ENCODE measurements around the gene ESPNL.
"Not testable (repeated sequence)": the region's sequence is repeated elsewhere in the genome, so short reads cannot be mapped to it uniquely, and the experiment has no call there.

Gene ESPNL

GRCh38 chr2:238159071-238159539, 59.0 kb downstream of the ESPNL start:
- peak; percentile 7 to 18 for DNase-seq (ENCODE audit: low read depth in 2 of 2)

- no peak for DNase-seq (ENCODE audit: low read depth in 2 of 2)
These were observed 59.6 kb downstream of the ESPNL start for GRCh38 chr2:238159661-238160205.

- no peak for DNase-seq (ENCODE audit: low read depth in 2 of 2)
These were observed 60.3 kb downstream of the ESPNL start for GRCh38 chr2:238160206-238161129.

GRCh38 chr2:238161291-238162051, 61.3 kb downstream of the ESPNL start:
- DNase-seq (ENCODE audit: low read depth in 2 of 2), result no peak

GRCh38 chr2:238162251-238162845, 62.2 kb downstream of the ESPNL start:
- no peak for DNase-seq (ENCODE audit: low read depth in 2 of 2)

GRCh38 chr2:238162846-238163441, 62.8 kb downstream of the ESPNL start:
- no peak for DNase-seq (ENCODE audit: low read depth in 2 of 2)

GRCh38 chr2:238163481-238164198, 63.5 kb downstream of the ESPNL start:
- DNase-seq (ENCODE audit: low read depth in 2 of 2), result no peak

- DNase-seq (ENCODE audit: low read depth in 2 of 2), result no peak
These were observed 64.8 kb downstream of the ESPNL start for GRCh38 chr2:238164906-238165287.

- no peak for DNase-seq (ENCODE audit: low read depth in 2 of 2)
These were observed 65.3 kb downstream of the ESPNL start for GRCh38 chr2:238165288-238165921.

- no peak for DNase-seq (ENCODE audit: low read depth in 2 of 2)
These were observed 66.5 kb downstream of the ESPNL start for GRCh38 chr2:238166391-238167343.

- no peak for DNase-seq (ENCODE audit: low read depth in 2 of 2)
These were observed 67.2 kb downstream of the ESPNL start for GRCh38 chr2:238167344-238167715.

- no peak for DNase-seq (ENCODE audit: low read depth in 2 of 2)
These were observed 67.6 kb downstream of the ESPNL start for GRCh38 chr2:238167761-238168160.

GRCh38 chr2:238168196-238169047, 68.3 kb downstream of the ESPNL start:
- no peak for DNase-seq (ENCODE audit: low read depth in 2 of 2)

- no peak for DNase-seq (ENCODE audit: low read depth in 2 of 2)
These were observed 69.0 kb downstream of the ESPNL start for GRCh38 chr2:238169048-238169707.

GRCh38 chr2:238169708-238170251, 69.6 kb downstream of the ESPNL start:
- no peak for DNase-seq (ENCODE audit: low read depth in 2 of 2)

GRCh38 chr2:238170386-238171071, 70.4 kb downstream of the ESPNL start:
- DNase-seq (ENCODE audit: low read depth in 2 of 2), result no peak

- not testable (repeated sequence) for DNase-seq (ENCODE audit: low read depth in 2 of 2)
These were observed 70.9 kb downstream of the ESPNL start for GRCh38 chr2:238171072-238171431.
